ENCODE measurements around the gene FNDC1. TPM values are rescaled to one million over a fixed set of nuclear protein-coding genes. Genes with fewer than 3 reads are reported as not detected.
A peak's percentile ranks its signal among the peaks of the same experiment; 100 is the strongest.

The FNDC1 gene
- total and polyA plus RNA-seq, 12 donors: 0.07 to 6.2 (median 2.7) TPM

- intact Hi-C loops (cut with DNase I): loop anchor here in 1 of 10 donors (10.0 kb wide), 1 partner anchor 399 kb away; no protein-coding TSS in a partner anchor
- ATAC-seq (no peak), DNase-seq (no peak)
- H3K36me3 ChIP-seq: no peaks in the 10 kb centered on the region
- H3K27ac ChIP-seq: no peak overlapping the region
- H3K27me3 ChIP-seq: peaks cover 0 to 5% (median 0%) of the 10 kb centered on the region in 7 donors
- WGBS, 2 donors: 92 to 95% methylated on average over 5 of the region's 5 CpGs
- peaks cover 0 to 6% (median 0%) of the 10 kb centered on the region in 9 donors for H3K4me1 ChIP-seq
- no peak overlapping the region for H3K4me3 ChIP-seq
- no peak for TF ChIP-seq CTCF (IDR thresholded peaks at IDR 0.05)
- no peaks in the 10 kb centered on the region for H3K9me3 ChIP-seq
Measured at GRCh38 chr6:159256128-159256527, 86.9 kb downstream of the FNDC1 start.

- Histone ChIP-seq H3K9me3 (no peaks in the 10 kb centered on the region), H3K4me3 (no peak overlapping the region), H3K27ac (no peak overlapping the region), H3K27me3 (peaks cover 0 to 5% (median 0%) of the 10 kb centered on the region in 7 donors), H3K36me3 (no peaks in the 10 kb centered on the region), H3K4me1 (peaks cover 0 to 5% (median 0%) of the 10 kb centered on the region in 9 donors)
- WGBS, 2 donors: 86 to 87% methylated on average over 6 of the region's 6 CpGs
- intact Hi-C loops (cut with DNase I): loop anchor here in 1 of 10 donors (10.0 kb wide), 1 partner anchor 397 kb away; no protein-coding TSS in a partner anchor
- ATAC-seq (peak in 1 of 8 donors; percentile 58), DNase-seq (no peak)
- no peak for TF ChIP-seq CTCF (IDR thresholded peaks at IDR 0.05)
Measured at GRCh38 chr6:159257846-159258245, 88.6 kb downstream of the FNDC1 start.

- Histone ChIP-seq H3K4me3 (no peak overlapping the region), H3K9me3 (no peaks in the 10 kb centered on the region), H3K27ac (no peak overlapping the region), H3K36me3 (no peaks in the 10 kb centered on the region), H3K4me1 (peaks cover 0 to 4% (median 0%) of the 10 kb centered on the region in 9 donors), H3K27me3 (peaks cover 0 to 5% (median 0%) of the 10 kb centered on the region in 7 donors)
- DNase-seq: no peak
- TF ChIP-seq CTCF (IDR thresholded peaks at IDR 0.05): no peak
- intact Hi-C loops (cut with DNase I): loop anchor here in 1 of 10 donors (10.0 kb wide), 1 partner anchor 395 kb away; no protein-coding TSS in a partner anchor
- 66 to 75% methylated on average over 3 of the region's 3 CpGs for WGBS, 2 donors
- no peak for ATAC-seq
Measured at GRCh38 chr6:159259441-159260125, 90.4 kb downstream of the FNDC1 start.

GRCh38 chr6:159260208-159260607 lies 91.0 kb downstream of the FNDC1 start:
- TF ChIP-seq CTCF (IDR thresholded peaks at IDR 0.05): no peak
- H3K27ac ChIP-seq: no peak overlapping the region
- peaks cover 0 to 5% (median 0%) of the 10 kb centered on the region in 7 donors for H3K27me3 ChIP-seq
- 79 to 82% methylated on average over 4 of the region's 4 CpGs for WGBS, 2 donors
- DNase-seq (no peak), ATAC-seq (no peak)
- intact Hi-C loops (cut with DNase I): no loop called here
- peaks cover 0 to 4% (median 0%) of the 10 kb centered on the region in 9 donors for H3K4me1 ChIP-seq
- no peaks in the 10 kb centered on the region for H3K36me3 ChIP-seq
- no peak overlapping the region for H3K4me3 ChIP-seq
- H3K9me3 ChIP-seq: no peaks in the 10 kb centered on the region

Data from heart right ventricle (tissue), 16 donors.